GM12891 (cell line): ENCODE measurements around the gene MAP3K20.

ENCODE experiments used
- POLR2A ChIP-seq: IDR thresholded peaks from 2 replicates; pipeline ENCODE4 v1.6.1; 2011; ENCODE audit warnings: low read depth, low read length, control low read depth
- TAF1 ChIP-seq: IDR thresholded peaks from 2 replicates; pipeline ENCODE4 v1.6.1; 2011; ENCODE audit warnings: low read depth, low read length, control low read depth

DNA sequence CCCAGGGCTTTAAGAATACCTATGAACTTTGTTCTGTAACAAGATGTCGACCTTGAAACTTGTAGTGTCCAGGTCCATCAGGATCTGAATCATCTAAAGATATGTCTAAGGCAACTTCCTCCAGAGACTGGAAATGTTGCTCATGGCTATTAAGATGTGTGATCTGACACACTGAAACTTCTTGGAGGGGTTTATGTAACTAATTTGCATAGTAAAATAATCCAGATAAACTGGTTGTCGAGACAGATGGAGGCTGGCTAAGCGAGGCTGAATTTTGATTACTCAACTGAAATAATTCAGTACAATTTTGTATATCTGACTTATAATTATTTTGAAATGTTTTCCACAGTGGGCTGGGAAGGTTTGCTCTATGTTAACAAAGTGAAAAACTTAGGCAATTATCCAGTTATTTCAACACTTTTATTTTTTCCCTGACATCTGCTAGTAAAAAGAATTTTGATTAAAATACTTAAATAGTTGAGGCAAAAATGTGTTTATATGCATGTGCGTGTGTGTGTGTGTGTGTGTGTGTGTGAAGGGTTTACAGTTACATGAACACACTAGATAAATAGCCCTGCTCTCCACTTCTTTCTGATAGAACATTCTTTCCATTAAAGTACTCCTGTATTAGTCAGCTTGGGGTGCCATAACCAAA is 11.4 kb upstream of the MAP3K20 start:
- TF ChIP-seq TAF1: no peak
- no peak for TF ChIP-seq POLR2A
